ENCODE data around the gene OR6Q1. TPM values are rescaled to one million over a fixed set of nuclear protein-coding genes. Genes with fewer than 3 reads are reported as not detected.
"Not testable (repeated sequence)": the region's sequence is repeated elsewhere in the genome, so short reads cannot be mapped to it uniquely, and the experiment has no call there.

Gene OR6Q1
- total RNA-seq (2014; rRNA removed; shearing (Covaris generic)), result not detected in 2 replicates

- no peak for DNase-seq
- H3K36me3 ChIP-seq, result no peaks in the 10 kb centered on the region
- no peak within 1 kb of the TSS for H3K27ac ChIP-seq
- no peaks in the 10 kb centered on the region for H3K27me3 ChIP-seq
- peaks cover 14% of the 10 kb centered on the region for H3K4me1 ChIP-seq
- no peak within 1 kb of the TSS for H3K4me3 ChIP-seq
- no peaks in the 10 kb centered on the region for H3K9me3 ChIP-seq (replicated peaks)
Observed at GRCh38 chr11:58030653-58031052, at the start of gene OR6Q1. Gene OR6Q1 (plus strand): TSS chr11:58030953. CDS start chr11:58030953, 0 bp downstream.

GRCh38 chr11:57981536-57981935 lies 49.2 kb upstream of the OR6Q1 start:
- Histone ChIP-seq H3K4me1 (peaks cover 28% of the 10 kb centered on the region), H3K27me3 (no peaks in the 10 kb centered on the region), H3K4me3 (no peak overlapping the region), H3K9me3 (replicated peaks) (peaks cover 5% of the 10 kb centered on the region; the same call in 1 of the 2 replicates), H3K36me3 (no peaks in the 10 kb centered on the region), H3K27ac (no peak overlapping the region)
- DNase-seq, result no peak

GRCh38 chr11:57982776-57983175 lies 48.0 kb upstream of the OR6Q1 start:
- no peak overlapping the region for H3K27ac ChIP-seq
- H3K36me3 ChIP-seq, result no peaks in the 10 kb centered on the region
- peak; percentile 51 to 71 for DNase-seq
- no peaks in the 10 kb centered on the region for H3K27me3 ChIP-seq
- H3K4me1 ChIP-seq, result peaks cover 28% of the 10 kb centered on the region
- H3K4me3 ChIP-seq, result no peak overlapping the region
- peaks cover 5% of the 10 kb centered on the region; the same call in 1 of the 2 replicates for H3K9me3 ChIP-seq (replicated peaks)

- no peak overlapping the region for H3K4me3 ChIP-seq
- peaks cover 28% of the 10 kb centered on the region for H3K4me1 ChIP-seq
- H3K9me3 ChIP-seq (replicated peaks), result peaks cover 5% of the 10 kb centered on the region; the same call in 1 of the 2 replicates
- no peaks in the 10 kb centered on the region for H3K27me3 ChIP-seq
- no peak for DNase-seq
- H3K36me3 ChIP-seq, result no peaks in the 10 kb centered on the region
- H3K27ac ChIP-seq, result no peak overlapping the region
Observed at GRCh38 chr11:57983191-57983590, 47.6 kb upstream of the OR6Q1 start.

- not testable (repeated sequence) for H3K4me1 ChIP-seq; H3K4me3 ChIP-seq; H3K27me3 ChIP-seq; H3K9me3 ChIP-seq (replicated peaks); H3K27ac ChIP-seq; H3K36me3 ChIP-seq; DNase-seq
Observed at GRCh38 chr11:57999523-57999922, 31.2 kb upstream of the OR6Q1 start.

- DNase-seq, result not testable (repeated sequence)
Observed at GRCh38 chr11:58000021-58000420, 30.7 kb upstream of the OR6Q1 start.

GRCh38 chr11:58000699-58001098 lies 30.1 kb upstream of the OR6Q1 start:
- Histone ChIP-seq H3K9me3 (replicated peaks) (0 out of 2 replicates have a peak, but pooled peaks cover 2% of the 10 kb centered on the region), H3K27me3 (no peaks in the 10 kb centered on the region), H3K4me3 (no peak overlapping the region), H3K36me3 (no peaks in the 10 kb centered on the region), H3K4me1 (peaks cover 5% of the 10 kb centered on the region), H3K27ac (no peak overlapping the region)
- no peak for DNase-seq

More at GRCh38 chr11:58000021-58000420, 30.7 kb upstream of the OR6Q1 start:
- H3K4me3 ChIP-seq; H3K27ac ChIP-seq; H3K9me3 ChIP-seq (replicated peaks); H3K27me3 ChIP-seq; H3K36me3 ChIP-seq; H3K4me1 ChIP-seq: not testable (repeated sequence)

GRCh38 chr11:58003036-58003435 lies 27.7 kb upstream of the OR6Q1 start:
- H3K9me3 ChIP-seq (replicated peaks), result 0 out of 2 replicates have a peak, but pooled peaks cover 2% of the 10 kb centered on the region
- H3K27me3 ChIP-seq, result no peaks in the 10 kb centered on the region
- H3K4me3 ChIP-seq, result no peak overlapping the region
- no peak for DNase-seq
- H3K27ac ChIP-seq, result no peak overlapping the region
- peaks cover 5% of the 10 kb centered on the region for H3K4me1 ChIP-seq
- no peaks in the 10 kb centered on the region for H3K36me3 ChIP-seq

- no peak overlapping the region for H3K27ac ChIP-seq
- H3K4me3 ChIP-seq, result no peak overlapping the region
- peaks cover 5% of the 10 kb centered on the region for H3K4me1 ChIP-seq
- H3K36me3 ChIP-seq, result no peaks in the 10 kb centered on the region
- H3K9me3 ChIP-seq (replicated peaks), result 0 out of 2 replicates have a peak, but pooled peaks cover 2% of the 10 kb centered on the region
- DNase-seq, result no peak
- no peaks in the 10 kb centered on the region for H3K27me3 ChIP-seq
Observed at GRCh38 chr11:58003591-58003990, 27.2 kb upstream of the OR6Q1 start.

GRCh38 chr11:58004664-58005063 lies 26.1 kb upstream of the OR6Q1 start:
- DNase-seq, result no peak
- Histone ChIP-seq H3K36me3 (no peaks in the 10 kb centered on the region), H3K9me3 (replicated peaks) (0 out of 2 replicates have a peak, but pooled peaks cover 2% of the 10 kb centered on the region), H3K27ac (no peak overlapping the region), H3K4me1 (peaks cover 5% of the 10 kb centered on the region), H3K27me3 (no peaks in the 10 kb centered on the region), H3K4me3 (no peak overlapping the region)

GRCh38 chr11:58006940-58007339 lies 23.8 kb upstream of the OR6Q1 start:
- Histone ChIP-seq H3K9me3 (replicated peaks) (0 out of 2 replicates have a peak, but pooled peaks cover 2% of the 10 kb centered on the region), H3K4me1 (peaks cover 5% of the 10 kb centered on the region), H3K36me3 (no peaks in the 10 kb centered on the region), H3K27ac (no peak overlapping the region), H3K27me3 (no peaks in the 10 kb centered on the region), H3K4me3 (no peak overlapping the region)
- no peak for DNase-seq

GRCh38 chr11:58011771-58012170 lies 19.0 kb upstream of the OR6Q1 start:
- H3K9me3 ChIP-seq (replicated peaks), result no peaks in the 10 kb centered on the region
- DNase-seq, result no peak

GRCh38 chr11:58023435-58023931 lies 7.3 kb upstream of the OR6Q1 start, which contains the start of gene OR9Q1:
Gene OR9Q1 (plus strand): TSS chr11:58023881. CDS start chr11:58179445, 155,564 bp downstream.
- Histone ChIP-seq H3K9me3 (replicated peaks) (no peaks in the 10 kb centered on the region), H3K36me3 (no peaks in the 10 kb centered on the region), H3K4me3 (0 out of 2 replicates have a peak within 1 kb of the TSS, but pooled peaks have one; percentile 5), H3K27me3 (no peaks in the 10 kb centered on the region), H3K4me1 (peaks cover 30% of the 10 kb centered on the region), H3K27ac (peak within 1 kb of the TSS; percentile 41)
- DNase-seq, result no peak

More at GRCh38 chr11:58011771-58012170, 19.0 kb upstream of the OR6Q1 start:
- Histone ChIP-seq H3K36me3 (no peaks in the 10 kb centered on the region), H3K4me3 (no peak overlapping the region), H3K27me3 (no peaks in the 10 kb centered on the region), H3K27ac (no peak overlapping the region), H3K4me1 (no peaks in the 10 kb centered on the region)

- DNase-seq, result peak; percentile 87 to 90
- H3K27me3 ChIP-seq, result no peaks in the 10 kb centered on the region
- peak overlapping the region; percentile 41 for H3K27ac ChIP-seq
- peaks cover 30% of the 10 kb centered on the region for H3K4me1 ChIP-seq
- H3K9me3 ChIP-seq (replicated peaks), result no peaks in the 10 kb centered on the region
- no peaks in the 10 kb centered on the region for H3K36me3 ChIP-seq
- 0 out of 2 replicates have a peak overlapping the region, but pooled peaks have one; percentile 5 for H3K4me3 ChIP-seq
Observed at GRCh38 chr11:58024601-58025091, 6.1 kb upstream of the OR6Q1 start.

- H3K36me3 ChIP-seq, result no peaks in the 10 kb centered on the region
- peak in 1 of 2 experiments; percentile 57 for DNase-seq
- peaks cover 30% of the 10 kb centered on the region for H3K4me1 ChIP-seq
- H3K27me3 ChIP-seq, result no peaks in the 10 kb centered on the region
- H3K27ac ChIP-seq, result no peak overlapping the region
- H3K9me3 ChIP-seq (replicated peaks), result no peaks in the 10 kb centered on the region
- H3K4me3 ChIP-seq, result no peak overlapping the region
Observed at GRCh38 chr11:58027341-58027740, 3.4 kb upstream of the OR6Q1 start.
